Dedifferentiated amniotic fluid mesenchymal stem cell (primary cell): Measurements from ENCODE around the gene GCLC.
A peak's percentile ranks its signal among the peaks of the same experiment; 100 is the strongest.
"Not testable (repeated sequence)": the region's sequence is repeated elsewhere in the genome, so short reads cannot be mapped to it uniquely, and the experiment has no call there.

Experiments used
- DNase-seq: peaks from one replicate; pipeline ENCODE4 v3.0.0-alpha.2; 2016; ENCODE audit errors: extremely low spot score

The GCLC gene

GRCh38 chr6:53544470-53545308 is at the start of gene GCLC:
GCLC (minus strand) TSS chr6:53545101; CDS start chr6:53544645, 456 bp downstream.
- peak; percentile 93 for DNase-seq

GRCh38 chr6:53594596-53594995 is 49.7 kb upstream of the GCLC start:
- no peak for DNase-seq

GRCh38 chr6:53593001-53593488 is 48.1 kb upstream of the GCLC start:
- DNase-seq, result no peak

- no peak for DNase-seq
Observed at GRCh38 chr6:53591873-53592272, 47.0 kb upstream of the GCLC start.

- DNase-seq, result no peak
Observed at GRCh38 chr6:53588816-53589509, 44.1 kb upstream of the GCLC start.

GRCh38 chr6:53587291-53587690 is 42.4 kb upstream of the GCLC start:
- DNase-seq, result no peak

- no peak for DNase-seq
Observed at GRCh38 chr6:53585208-53585900, 40.5 kb upstream of the GCLC start.

GRCh38 chr6:53584726-53585125 is 39.8 kb upstream of the GCLC start:
- DNase-seq, result no peak

- no peak for DNase-seq
Observed at GRCh38 chr6:53583451-53583850, 38.5 kb upstream of the GCLC start.

GRCh38 chr6:53582963-53583362 is 38.1 kb upstream of the GCLC start:
- no peak for DNase-seq

- no peak for DNase-seq
Observed at GRCh38 chr6:53581856-53582255, 37.0 kb upstream of the GCLC start.

- peak; percentile 38 for DNase-seq
Observed at GRCh38 chr6:53581173-53581773, 36.4 kb upstream of the GCLC start.

- DNase-seq, result no peak
Observed at GRCh38 chr6:53579338-53579737, 34.4 kb upstream of the GCLC start.

- DNase-seq, result no peak
Observed at GRCh38 chr6:53578371-53578770, 33.5 kb upstream of the GCLC start.

GRCh38 chr6:53573299-53573698 is 28.4 kb upstream of the GCLC start:
- no peak for DNase-seq

GRCh38 chr6:53572379-53572778 is 27.5 kb upstream of the GCLC start:
- DNase-seq, result not testable (repeated sequence)

- no peak for DNase-seq
Observed at GRCh38 chr6:53568776-53569616, 24.1 kb upstream of the GCLC start.

GRCh38 chr6:53567701-53568100 is 22.8 kb upstream of the GCLC start:
- DNase-seq, result no peak

GRCh38 chr6:53566755-53567154 is 21.9 kb upstream of the GCLC start:
- no peak for DNase-seq

GRCh38 chr6:53565886-53566285 is 21.0 kb upstream of the GCLC start:
- DNase-seq, result no peak
